SK-N-SH (cell line): Measurements from ENCODE around the gene BMPR1B. TPM values are rescaled to one million over a fixed set of nuclear protein-coding genes. Genes with fewer than 3 reads are reported as not detected.

Experiments used
- CTCF ChIA-PET: fragments of 300-600, 350-600 bp; formaldehyde crosslinking; extraction: SDS; loops from one replicate; lab custom pipeline; 2021; lab: Yijun Ruan, JAX
- POLR2A ChIA-PET: fragments of 350-600 bp; sonication (Branson Sonifier 250); formaldehyde crosslinking; extraction: SDS; loops from one replicate; lab custom pipeline; 2020; ENCODE audit warnings: antibody characterized with exemption, inconsistent platforms; lab: Yijun Ruan, JAX
- DNase-seq: peaks from one replicate; pipeline ENCODE4 v3.0.0; 2012
- H2AFZ ChIP-seq: fragments of 200-600 bp; sonication (generic); 2 replicates; pipeline ENCODE4 v1.8.1; 2016; ENCODE audit warnings: antibody characterized with exemption, mild to moderate bottlenecking, low read depth
- H3F3A ChIP-seq: fragments of 200-600 bp; sonication (generic); replicated peaks from 2 replicates; pipeline ENCODE3; 2016; ENCODE audit warnings: antibody characterized with exemption, mild to moderate bottlenecking; ENCODE audit not compliant: insufficient read depth
- H3K27ac ChIP-seq, 2 experiments: fragments of 200-500 bp in 1 of 2; fragments of 200-600 bp in 1 of 2; sonication (Bioruptor generic) in 1 of 2; sonication (generic), shearing (Covaris generic) in 1 of 2; 2 replicates each; pipeline versions ENCODE4 v1.5.1 to v1.6.1; 2014 to 2016; ENCODE audit warnings: low read depth in 2 of 2, inconsistent platforms in 1 of 2, low read length in 1 of 2, mild to moderate bottlenecking in 1 of 2, mixed read lengths in 1 of 2
- H3K27me3 ChIP-seq: fragments of 200-600 bp; sonication (generic), shearing (Covaris generic); 2 replicates; pipeline ENCODE4 v1.6.1; 2016; ENCODE audit warnings: mixed run types; ENCODE audit not compliant: insufficient read depth
- H3K36me3 ChIP-seq, 2 experiments: fragments of 200-500 bp in 1 of 2; fragments of 200-600 bp in 1 of 2; sonication (Bioruptor generic) in 1 of 2; sonication (generic) in 1 of 2; replicated peaks in 1 of 2; 2 replicates each; pipeline versions ENCODE3 to v1.5.1; 2014 to 2016; ENCODE audit warnings: low read length in 1 of 2, mild to moderate bottlenecking in 1 of 2; ENCODE audit not compliant: insufficient read depth in 2 of 2, control insufficient read depth in 1 of 2
- H3K4me1 ChIP-seq, 2 experiments: fragments of 200-500 bp in 1 of 2; fragments of 200-600 bp in 1 of 2; sonication (Bioruptor generic) in 1 of 2; sonication (generic), shearing (Covaris generic) in 1 of 2; 2 replicates each; pipeline versions ENCODE4 v1.5.1 to v1.6.1; 2014 to 2016; ENCODE audit warnings: low read depth in 1 of 2, low read length in 1 of 2, mixed run types in 1 of 2; ENCODE audit not compliant: insufficient read depth in 2 of 2, control insufficient read depth in 1 of 2
- H3K4me2 ChIP-seq: fragments of 200-600 bp; sonication (generic), shearing (Covaris generic); 2 replicates; pipeline ENCODE4 v1.6.1; 2017; ENCODE audit warnings: mixed run types
- H3K4me3 ChIP-seq, 2 experiments: fragments of 200-500 bp in 1 of 2; fragments of 200-600 bp in 1 of 2; sonication (Bioruptor generic) in 1 of 2; sonication (generic), shearing (Covaris generic) in 1 of 2; 2 replicates each; pipeline versions ENCODE4 v1.5.1 to v1.8.1; 2014 to 2016; ENCODE audit warnings: low read depth in 2 of 2, inconsistent platforms in 1 of 2, low read length in 1 of 2, mild to moderate bottlenecking in 1 of 2, mixed read lengths in 1 of 2, moderate library complexity in 1 of 2
- H3K79me2 ChIP-seq: fragments of 200-600 bp; sonication (generic); 2 replicates; pipeline ENCODE4 v1.8.1; 2017; ENCODE audit warnings: mild to moderate bottlenecking; ENCODE audit not compliant: insufficient read depth
- H3K9ac ChIP-seq: fragments of 200-600 bp; sonication (generic); 2 replicates; pipeline ENCODE4 v1.6.1; 2017; ENCODE audit warnings: mixed run types
- H3K9me2 ChIP-seq: fragments of 200-600 bp; sonication (generic); 2 replicates; pipeline ENCODE4 v1.6.1; 2017; ENCODE audit warnings: mixed run types
- H3K9me3 ChIP-seq: fragments of 200-600 bp; sonication (generic); 2 replicates; pipeline ENCODE4 v1.6.1; 2017; ENCODE audit warnings: mixed run types, mild to moderate bottlenecking, moderate library complexity
- H4K20me1 ChIP-seq: fragments of 200-600 bp; sonication (generic); 2 replicates; pipeline ENCODE4 v1.6.1; 2017; ENCODE audit warnings: mild to moderate bottlenecking, mixed run types; ENCODE audit not compliant: insufficient read depth
- CHD2 ChIP-seq: fragments of 150-350 bp; IDR thresholded peaks from 2 replicates; pipeline ENCODE4 v1.6.1; 2018; ENCODE audit warnings: low read length; ENCODE audit not compliant: partially characterized antibody
- CTCF ChIP-seq: fragments of 200-600 bp; sonication (generic); IDR thresholded peaks from 2 replicates; pipeline ENCODE4 v1.6.1; 2017; ENCODE audit warnings: antibody characterized with exemption, mild to moderate bottlenecking, moderate library complexity
- EP300 ChIP-seq, 2 experiments: IDR thresholded peaks; 2 replicates each; pipeline versions ENCODE4 v1.4.0 to v1.6.1; 2012; ENCODE audit warnings: borderline replicate concordance in 1 of 2, low read depth in 1 of 2, low read length in 1 of 2
- FOXJ3 ChIP-seq: sonication (generic); formaldehyde crosslinking; IDR thresholded peaks from 2 replicates; pipeline ENCODE4 v1.5.1; 2020; ENCODE audit warnings: mild to moderate bottlenecking, missing genetic modification reagents
- GABPA ChIP-seq: IDR thresholded peaks from 2 replicates; pipeline ENCODE4 v1.4.0; 2012; ENCODE audit warnings: low read depth, mild to moderate bottlenecking
- GATA2 ChIP-seq: sonication (generic); formaldehyde crosslinking; IDR thresholded peaks from 2 replicates; pipeline ENCODE4 v1.5.0; 2020; ENCODE audit warnings: mild to moderate bottlenecking, missing genetic modification reagents
- IRF3 ChIP-seq: fragments of 150-350 bp; IDR thresholded peaks from 2 replicates; pipeline ENCODE4 v1.6.1; 2016; ENCODE audit warnings: mild to moderate bottlenecking, low read depth, low read length
- JUND ChIP-seq: IDR thresholded peaks from 2 replicates; pipeline ENCODE4 v1.4.0; 2012
- MAX ChIP-seq: IDR thresholded peaks from 2 replicates; pipeline ENCODE4 v1.4.0; 2012; ENCODE audit warnings: low read depth
- MXI1 ChIP-seq: IDR thresholded peaks from 2 replicates; pipeline ENCODE4 v1.6.1; 2012; ENCODE audit warnings: mild to moderate bottlenecking, low read depth, low read length, improper control_type of control experiment
- NRF1 ChIP-seq: IDR thresholded peaks from 2 replicates; pipeline ENCODE4 v1.6.1; 2012; ENCODE audit warnings: low read depth, mild to moderate bottlenecking, low read length
- POLR2AphosphoS5 ChIP-seq: IDR thresholded peaks from 2 replicates; pipeline ENCODE4 v1.6.1; 2012; ENCODE audit warnings: low read depth, low read length
- REST ChIP-seq: IDR thresholded peaks from 2 replicates; pipeline ENCODE4 v1.6.1; 2012; ENCODE audit warnings: mild to moderate bottlenecking, low read depth, low read length, moderate library complexity
- RFX5 ChIP-seq: IDR thresholded peaks from 2 replicates; pipeline ENCODE4 v1.6.1; 2012; ENCODE audit warnings: mild to moderate bottlenecking, improper control_type of control experiment, low read length
- RXRA ChIP-seq: IDR thresholded peaks from 2 replicates; pipeline ENCODE4 v1.4.0; 2012; ENCODE audit warnings: low read depth, mild to moderate bottlenecking, borderline replicate concordance
- SMC3 ChIP-seq: IDR thresholded peaks from 2 replicates; pipeline ENCODE4 v1.6.1; 2012; ENCODE audit warnings: low read depth, low read length, improper control_type of control experiment
- TEAD4 ChIP-seq: IDR thresholded peaks from 2 replicates; pipeline ENCODE4 v1.4.0; 2012; ENCODE audit warnings: mild to moderate bottlenecking, borderline replicate concordance; ENCODE audit not compliant: insufficient read depth
- YY1 ChIP-seq: IDR thresholded peaks from 2 replicates; pipeline ENCODE4 v1.4.0; 2012; ENCODE audit warnings: low read depth, mild to moderate bottlenecking
- ZBTB33 ChIP-seq: IDR thresholded peaks from 2 replicates; pipeline ENCODE4 v1.4.0; 2012; ENCODE audit warnings: low read depth, borderline replicate concordance
- WGBS: methylation state at CpG from one replicate; pipeline ENCODE4 v1.1.6; 2017; ENCODE audit warnings: low lambda C conversion rate; 5-methylcytosine and 5-hydroxymethylcytosine counted together
- polyA plus RNA-seq, 3 experiments: library from polyadenylated mRNA; depleted of rRNA; stranded (reverse); fragments of >200 nt; gene quantifications; 2 replicates each; pipeline ENCODE4 v1.2.3, GENCODE V29; 2012

The BMPR1B gene
- polyA plus RNA-seq, 1 of the 3 experiments (the other 2 are of a cell fraction) = 0.16 TPM

- H3K36me3 ChIP-seq = no peaks in the 10 kb centered on the region
- no peaks in the 10 kb centered on the region for H3K27me3 ChIP-seq
- WGBS = 75% methylated on average over 1 of the region's 1 CpG
- H3K9me3 ChIP-seq = no peaks in the 10 kb centered on the region
- POLR2A ChIA-PET = no interaction called here
- DNase-seq = no peak
- CTCF ChIA-PET = no interaction called here
- no peaks in the 10 kb centered on the region for H3K9me2 ChIP-seq
- H3K27ac ChIP-seq = no peak overlapping the region
- H3K4me3 ChIP-seq = no peak overlapping the region
- H3F3A ChIP-seq = no peaks in the 10 kb centered on the region
- no peaks in the 10 kb centered on the region for H4K20me1 ChIP-seq
- peaks cover 0 to 5% of the 10 kb centered on the region in 2 experiments; a peak in 2 of 4 replicates for H3K4me1 ChIP-seq
- no peaks in the 10 kb centered on the region for H3K79me2 ChIP-seq
- no peak overlapping the region for H3K9ac ChIP-seq
- no peak for TF ChIP-seq RFX5
- no peak for TF ChIP-seq GABPA
- TF ChIP-seq FOXJ3 = no peak
- TF ChIP-seq GATA2 (CRISPR knock-in tag) = no peak
- TF ChIP-seq ZBTB33 = no peak
- no peak for TF ChIP-seq MAX
- TF ChIP-seq YY1 = no peak
- TF ChIP-seq POLR2AphosphoS5 = no peak
- no peak for TF ChIP-seq RXRA
- TF ChIP-seq TEAD4 = no peak
- TF ChIP-seq EP300 (IDR thresholded peaks at IDR 0.05; ENCODE audit: borderline replicate concordance in 1 of 2, low read depth in 1 of 2, low read length in 1 of 2) = no peak
- TF ChIP-seq MXI1 = no peak
- TF ChIP-seq CTCF = no peak
- no peak for TF ChIP-seq JUND
- no peak overlapping the region for H3K4me2 ChIP-seq
- H2AFZ ChIP-seq = no peak overlapping the region
Observed at GRCh38 chr4:95068401-95068800, 310.6 kb downstream of the BMPR1B start.

- POLR2A ChIA-PET = no interaction called here
- 60% methylated on average over 2 of the region's 2 CpGs for WGBS
- CTCF ChIA-PET = no interaction called here
- TF ChIP-seq SMC3 (no peak), RFX5 (no peak), EP300 (IDR thresholded peaks at IDR 0.05; ENCODE audit: borderline replicate concordance in 1 of 2, low read depth in 1 of 2, low read length in 1 of 2) (no peak), IRF3 (no peak), NRF1 (no peak), REST (no peak), YY1 (no peak), POLR2AphosphoS5 (no peak), CHD2 (no peak)
Observed at GRCh38 chr4:95068818-95069478, 311.2 kb downstream of the BMPR1B start.

More at GRCh38 chr4:95068818-95069478, 311.2 kb downstream of the BMPR1B start:
- H3K9ac ChIP-seq = no peak overlapping the region
- no peaks in the 10 kb centered on the region for H3K9me3 ChIP-seq
- no peaks in the 10 kb centered on the region for H3F3A ChIP-seq
- H3K27ac ChIP-seq = no peak overlapping the region
- no peak for DNase-seq
- H4K20me1 ChIP-seq = no peaks in the 10 kb centered on the region
- H3K4me2 ChIP-seq = no peak overlapping the region
- no peaks in the 10 kb centered on the region for H3K9me2 ChIP-seq
- H3K4me1 ChIP-seq = peaks cover 0 to 5% of the 10 kb centered on the region in 2 experiments; a peak in 2 of 4 replicates
- H3K79me2 ChIP-seq = no peaks in the 10 kb centered on the region
- no peak overlapping the region for H3K4me3 ChIP-seq
- no peak overlapping the region for H2AFZ ChIP-seq
- H3K27me3 ChIP-seq = no peaks in the 10 kb centered on the region
- no peaks in the 10 kb centered on the region for H3K36me3 ChIP-seq
